ENCODE measurements around the gene STPG1. TPM values are rescaled to one million over a fixed set of nuclear protein-coding genes. Genes with fewer than 3 reads are reported as not detected.

Gene STPG1
- total and polyA plus RNA-seq, 9 of the 15 experiments (the other 6 are each of a cell fraction or from before 2014, with no cell fraction given): 5.0 to 11.9 (median 8.3) TPM

- TF ChIP-seq ZNF764 (CRISPR knock-in tag; IDR thresholded peaks at IDR 0.05; ENCODE audit: low read depth) (0 out of 2 replicates have a peak, but pooled peaks have one; percentile 17), TSC22D4 (tag; IDR thresholded peaks at IDR 0.05) (no peak), STAG1 (CRISPR knock-in tag; IDR thresholded peaks at IDR 0.05; ENCODE audit: borderline replicate concordance) (peak; percentile 82; the same call in 1 of the 2 replicates), ZNF584 (CRISPR knock-in tag; IDR thresholded peaks at IDR 0.05; ENCODE audit: low read depth) (no peak), ELF1 (tag; IDR thresholded peaks at IDR 0.05) (peak; percentile 20; the same call in 1 of the 2 replicates), SRF (CRISPR knock-in tag; IDR thresholded peaks at IDR 0.05) (no peak), DMBX1 (CRISPR knock-in tag; IDR thresholded peaks at IDR 0.05; ENCODE audit: borderline replicate concordance) (no peak), DNMT1 (IDR thresholded peaks at IDR 0.05) (no peak), HMG20A (CRISPR knock-in tag; conservative IDR thresholded peaks at IDR 0.05) (no peak), FOXK2 (conservative IDR thresholded peaks at IDR 0.05 in 1 of 2, IDR thresholded peaks at IDR 0.05 in 1 of 2; ENCODE audit: low read depth in 2 of 2) (no peak), ZNF830 (CRISPR knock-in tag; IDR thresholded peaks at IDR 0.05) (no peak), ZNF512 (tag; IDR thresholded peaks at IDR 0.05) (no peak), ZNF232 (CRISPR knock-in tag; IDR thresholded peaks at IDR 0.05) (no peak)
- TF ChIP-seq, protein P1, sequence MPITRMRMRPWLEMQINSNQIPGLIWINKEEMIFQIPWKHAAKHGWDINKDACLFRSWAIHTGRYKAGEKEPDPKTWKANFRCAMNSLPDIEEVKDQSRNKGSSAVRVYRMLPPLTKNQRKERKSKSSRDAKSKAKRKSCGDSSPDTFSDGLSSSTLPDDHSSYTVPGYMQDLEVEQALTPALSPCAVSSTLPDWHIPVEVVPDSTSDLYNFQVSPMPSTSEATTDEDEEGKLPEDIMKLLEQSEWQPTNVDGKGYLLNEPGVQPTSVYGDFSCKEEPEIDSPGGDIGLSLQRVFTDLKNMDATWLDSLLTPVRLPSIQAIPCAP (CRISPR knock-in tag; IDR thresholded peaks at IDR 0.05; ENCODE audit: borderline replicate concordance): no peak
- TF ChIP-seq, protein P2, sequence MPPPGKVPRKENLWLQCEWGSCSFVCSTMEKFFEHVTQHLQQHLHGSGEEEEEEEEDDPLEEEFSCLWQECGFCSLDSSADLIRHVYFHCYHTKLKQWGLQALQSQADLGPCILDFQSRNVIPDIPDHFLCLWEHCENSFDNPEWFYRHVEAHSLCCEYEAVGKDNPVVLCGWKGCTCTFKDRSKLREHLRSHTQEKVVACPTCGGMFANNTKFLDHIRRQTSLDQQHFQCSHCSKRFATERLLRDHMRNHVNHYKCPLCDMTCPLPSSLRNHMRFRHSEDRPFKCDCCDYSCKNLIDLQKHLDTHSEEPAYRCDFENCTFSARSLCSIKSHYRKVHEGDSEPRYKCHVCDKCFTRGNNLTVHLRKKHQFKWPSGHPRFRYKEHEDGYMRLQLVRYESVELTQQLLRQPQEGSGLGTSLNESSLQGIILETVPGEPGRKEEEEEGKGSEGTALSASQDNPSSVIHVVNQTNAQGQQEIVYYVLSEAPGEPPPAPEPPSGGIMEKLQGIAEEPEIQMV (tag; conservative IDR thresholded peaks at IDR 0.05; ENCODE audit: low read depth): no peak
- TF ChIP-seq, protein P3, sequence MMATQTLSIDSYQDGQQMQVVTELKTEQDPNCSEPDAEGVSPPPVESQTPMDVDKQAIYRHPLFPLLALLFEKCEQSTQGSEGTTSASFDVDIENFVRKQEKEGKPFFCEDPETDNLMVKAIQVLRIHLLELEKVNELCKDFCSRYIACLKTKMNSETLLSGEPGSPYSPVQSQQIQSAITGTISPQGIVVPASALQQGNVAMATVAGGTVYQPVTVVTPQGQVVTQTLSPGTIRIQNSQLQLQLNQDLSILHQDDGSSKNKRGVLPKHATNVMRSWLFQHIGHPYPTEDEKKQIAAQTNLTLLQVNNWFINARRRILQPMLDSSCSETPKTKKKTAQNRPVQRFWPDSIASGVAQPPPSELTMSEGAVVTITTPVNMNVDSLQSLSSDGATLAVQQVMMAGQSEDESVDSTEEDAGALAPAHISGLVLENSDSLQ (IDR thresholded peaks at IDR 0.05): 0 out of 2 replicates have a peak, but pooled peaks have one; percentile 4
Observed at GRCh38 chr1:24390924-24391782, 22.4 kb downstream of the STPG1 start (continued).
